CD8-positive, alpha-beta memory T cell (primary cell): ENCODE measurements around the gene C6orf15. TPM values are rescaled to one million over a fixed set of nuclear protein-coding genes. Genes with fewer than 3 reads are reported as not detected.

Source experiments
- CTCF ChIA-PET: fragments of 350-600 bp; sonication (Branson Sonifier 250); formaldehyde crosslinking; loops from one replicate; lab custom pipeline; 2021; ENCODE audit warnings: antibody characterized with exemption; lab: Charles Lee
- POLR2A ChIA-PET: fragments of 350-600 bp; sonication (Branson Sonifier 250); formaldehyde crosslinking; loops from one replicate; lab custom pipeline; 2021; ENCODE audit warnings: antibody characterized with exemption; lab: Charles Lee
- DNase-seq, 5 donors: peaks; one replicate each; pipeline versions ENCODE4 v3.0.0 to v3.0.0-alpha.2; 2020 to 2022; ENCODE audit warnings: mixed read lengths in 1 of 5
- H3K27ac ChIP-seq: one replicate; pipeline ENCODE4 v1.7.0; 2013; ENCODE audit warnings: low read depth, mild to moderate bottlenecking, low read length, moderate library complexity
- H3K27me3 ChIP-seq: 2 replicates; pipeline ENCODE4 v1.7.0; 2013; ENCODE audit warnings: low read length, mild to moderate bottlenecking; ENCODE audit not compliant: insufficient read depth, poor library complexity, severe bottlenecking
- H3K36me3 ChIP-seq: 2 replicates; pipeline ENCODE4 v1.7.0; 2013; ENCODE audit warnings: mild to moderate bottlenecking, low read length, moderate library complexity; ENCODE audit not compliant: insufficient read depth
- H3K4me1 ChIP-seq: 2 replicates; pipeline ENCODE4 v1.7.0; 2013; ENCODE audit warnings: mild to moderate bottlenecking, low read length, moderate library complexity; ENCODE audit not compliant: insufficient read depth
- H3K4me3 ChIP-seq: 2 replicates; pipeline ENCODE4 v1.7.0; 2013; ENCODE audit warnings: mild to moderate bottlenecking, low read length
- H3K9me3 ChIP-seq: 2 replicates; pipeline ENCODE4 v1.7.0; 2013; ENCODE audit warnings: mild to moderate bottlenecking, low read length
- H3K27ac Mint-ChIP-seq, 8 donors: one replicate each; pipeline ENCODE4 v1.8.0; 2020 to 2021; ENCODE audit warnings: mixed read lengths in 8 of 8, mild to moderate bottlenecking in 6 of 8, inconsistent platforms in 3 of 8, moderate library complexity in 3 of 8
- H3K27me3 Mint-ChIP-seq, 2 donors: one replicate each; pipeline ENCODE4 v1.8.0; 2020 to 2021; ENCODE audit warnings: mixed read lengths in 2 of 2, mild to moderate bottlenecking in 1 of 2, moderate library complexity in 1 of 2
- H3K36me3 Mint-ChIP-seq, 3 donors: one replicate each; pipeline ENCODE4 v1.8.0; 2020 to 2021; ENCODE audit warnings: mixed read lengths in 3 of 3, inconsistent platforms in 1 of 3, mild to moderate bottlenecking in 1 of 3
- H3K4me1 Mint-ChIP-seq, 3 donors: one replicate each; pipeline ENCODE4 v1.8.0; 2020 to 2021; ENCODE audit warnings: mixed read lengths in 3 of 3, inconsistent platforms in 1 of 3, mild to moderate bottlenecking in 1 of 3
- H3K4me3 Mint-ChIP-seq, 7 donors: one replicate each; pipeline ENCODE4 v1.8.0; 2020 to 2021; ENCODE audit warnings: mixed read lengths in 7 of 7, mild to moderate bottlenecking in 6 of 7, moderate library complexity in 4 of 7, inconsistent platforms in 2 of 7
- H3K9me3 Mint-ChIP-seq, 5 donors: one replicate each; pipeline ENCODE4 v1.8.0; 2020 to 2022; ENCODE audit warnings: mixed read lengths in 5 of 5, mild to moderate bottlenecking in 3 of 5, moderate library complexity in 2 of 5, inconsistent platforms in 1 of 5
- polyA plus RNA-seq: library from polyadenylated mRNA; unstranded; fragments of 300-500 nt; fragmentation: Illumina TruSeq; gene quantifications from one replicate; pipeline ENCODE4 v1.2.3, GENCODE V29; 2021
- total RNA-seq, 2 experiments: library from RNA; stranded (reverse); gene quantifications; one replicate each; pipeline ENCODE4 v1.2.3, GENCODE V29; 2021

The C6orf15 gene
- total and polyA plus RNA-seq, 3 experiments from 2014 or later, result not detected

- no peak overlapping the region for H3K27ac Mint-ChIP-seq
- ChIA-PET POLR2A (no interaction called here), CTCF (interaction anchor here (1.8 to 13.1 kb wide), 3 partner anchors 19 to 227 kb away, joined by 3 to 80 read pairs (median 27); no protein-coding TSS in a partner anchor)
- peaks cover 0 to 25% (median 0%) of the 10 kb centered on the region in 3 donors for H3K36me3 Mint-ChIP-seq
- H3K4me1 Mint-ChIP-seq, result peaks cover 4 to 6% (median 5%) of the 10 kb centered on the region in 3 donors
- Histone ChIP-seq H3K9me3 (no peaks in the 10 kb centered on the region), H3K27me3 (no peaks in the 10 kb centered on the region), H3K36me3 (no peaks in the 10 kb centered on the region), H3K27ac (no peak overlapping the region), H3K4me3 (no peak overlapping the region), H3K4me1 (peaks cover 5% of the 10 kb centered on the region)
- no peaks in the 10 kb centered on the region for H3K9me3 Mint-ChIP-seq
- DNase-seq, result no peak
- H3K27me3 Mint-ChIP-seq, result no peaks in the 10 kb centered on the region
- H3K4me3 Mint-ChIP-seq, result no peak overlapping the region
Observed at GRCh38 chr6:31140643-31141042, 28.3 kb upstream of the C6orf15 start.

GRCh38 chr6:31139599-31139998, 27.2 kb upstream of the C6orf15 start:
- CTCF ChIA-PET, result interaction anchor here (1.0 to 13.1 kb wide), 5 partner anchors 10 to 228 kb away, joined by 3 to 80 read pairs (median 10); no protein-coding TSS in a partner anchor
- H3K4me1 ChIP-seq, result peaks cover 5% of the 10 kb centered on the region

GRCh38 chr6:31138982-31139381, 26.6 kb upstream of the C6orf15 start, which contains the start of gene PSORS1C2:
Gene PSORS1C2 (minus strand): TSS chr6:31139066. CDS start chr6:31139026, 40 bp downstream.
- peak within 1 kb of the TSS in 1 of 8 donors; percentile 41 for H3K27ac Mint-ChIP-seq
- no peaks in the 10 kb centered on the region for H3K9me3 Mint-ChIP-seq
- Histone ChIP-seq H3K4me3 (no peak within 1 kb of the TSS), H3K27me3 (no peaks in the 10 kb centered on the region), H3K36me3 (no peaks in the 10 kb centered on the region), H3K27ac (no peak within 1 kb of the TSS), H3K4me1 (peaks cover 5% of the 10 kb centered on the region), H3K9me3 (no peaks in the 10 kb centered on the region)
- no peak for DNase-seq
- ChIA-PET POLR2A (no interaction called here), CTCF (interaction anchor here (0.8 to 13.1 kb wide), 7 partner anchors 10 to 228 kb away, joined by 3 to 80 read pairs (median 4); no protein-coding TSS in a partner anchor)
- peaks cover 4 to 6% (median 5%) of the 10 kb centered on the region in 3 donors for H3K4me1 Mint-ChIP-seq
- peaks cover 0 to 12% (median 0%) of the 10 kb centered on the region in 3 donors for H3K36me3 Mint-ChIP-seq
- H3K27me3 Mint-ChIP-seq, result no peaks in the 10 kb centered on the region
- peak within 1 kb of the TSS in 2 of 7 donors; percentile 44 to 79 for H3K4me3 Mint-ChIP-seq

More at GRCh38 chr6:31139599-31139998, 27.2 kb upstream of the C6orf15 start:
- H3K27ac Mint-ChIP-seq, result peak overlapping the region in 1 of 8 donors; percentile 41
- Histone ChIP-seq H3K36me3 (no peaks in the 10 kb centered on the region), H3K27ac (no peak overlapping the region), H3K27me3 (no peaks in the 10 kb centered on the region), H3K9me3 (no peaks in the 10 kb centered on the region), H3K4me3 (no peak overlapping the region)
- H3K27me3 Mint-ChIP-seq, result no peaks in the 10 kb centered on the region
- H3K4me1 Mint-ChIP-seq, result peaks cover 4 to 6% (median 5%) of the 10 kb centered on the region in 3 donors
- peaks cover 0 to 17% (median 0%) of the 10 kb centered on the region in 3 donors for H3K36me3 Mint-ChIP-seq
- no peak overlapping the region for H3K4me3 Mint-ChIP-seq
- DNase-seq, result no peak
- POLR2A ChIA-PET, result no interaction called here
- H3K9me3 Mint-ChIP-seq, result no peaks in the 10 kb centered on the region

- no peak overlapping the region for H3K27ac ChIP-seq
- no peak overlapping the region for H3K4me3 Mint-ChIP-seq
- H3K36me3 Mint-ChIP-seq, result no peaks in the 10 kb centered on the region
- POLR2A ChIA-PET, result no interaction called here
- H3K4me3 ChIP-seq, result no peak overlapping the region
- peaks cover 0 to 2% of the 10 kb centered on the region in 2 donors for H3K27me3 Mint-ChIP-seq
- no peaks in the 10 kb centered on the region for H3K9me3 ChIP-seq
- H3K27ac Mint-ChIP-seq, result no peak overlapping the region
- H3K9me3 Mint-ChIP-seq, result no peaks in the 10 kb centered on the region
- peaks cover 4 to 6% (median 5%) of the 10 kb centered on the region in 3 donors for H3K4me1 Mint-ChIP-seq
- H3K27me3 ChIP-seq, result peaks cover 4% of the 10 kb centered on the region
- DNase-seq, result no peak
- peaks cover 5% of the 10 kb centered on the region for H3K4me1 ChIP-seq
- CTCF ChIA-PET, result interaction anchor here (1.9 to 13.1 kb wide), 3 partner anchors 12 to 232 kb away, joined by 6 to 80 read pairs (median 27); no protein-coding TSS in a partner anchor
- no peaks in the 10 kb centered on the region for H3K36me3 ChIP-seq
Observed at GRCh38 chr6:31135710-31136109, 23.3 kb upstream of the C6orf15 start.

GRCh38 chr6:31132806-31133205, 20.4 kb upstream of the C6orf15 start:
- no peaks in the 10 kb centered on the region for H3K36me3 ChIP-seq
- Mint-ChIP-seq H3K36me3 (no peaks in the 10 kb centered on the region), H3K4me3 (no peak overlapping the region), H3K27me3 (peaks cover 5 to 7% of the 10 kb centered on the region in 2 donors), H3K4me1 (peaks cover 11% of the 10 kb centered on the region in 3 donors), H3K27ac (no peak overlapping the region), H3K9me3 (no peaks in the 10 kb centered on the region)
- H3K4me1 ChIP-seq, result peaks cover 4% of the 10 kb centered on the region
- no peak overlapping the region for H3K4me3 ChIP-seq
- H3K9me3 ChIP-seq, result no peaks in the 10 kb centered on the region
- POLR2A ChIA-PET, result no interaction called here
- H3K27me3 ChIP-seq, result peaks cover 4% of the 10 kb centered on the region
- CTCF ChIA-PET, result interaction anchor here (0.7 to 13.1 kb wide), 3 partner anchors 46 to 235 kb away, joined by 3 to 80 read pairs (median 4); no protein-coding TSS in a partner anchor
- no peak for DNase-seq
- no peak overlapping the region for H3K27ac ChIP-seq

- Histone ChIP-seq H3K9me3 (no peaks in the 10 kb centered on the region), H3K4me3 (no peak overlapping the region), H3K27me3 (peaks cover 4% of the 10 kb centered on the region), H3K4me1 (no peaks in the 10 kb centered on the region), H3K36me3 (no peaks in the 10 kb centered on the region), H3K27ac (no peak overlapping the region)
- peaks cover 5 to 7% of the 10 kb centered on the region in 2 donors for H3K27me3 Mint-ChIP-seq
- peaks cover 6 to 7% (median 6%) of the 10 kb centered on the region in 3 donors for H3K4me1 Mint-ChIP-seq
- CTCF ChIA-PET, result interaction anchor here (13.1 kb wide), 1 partner anchor 236 kb away, joined by 80 read pairs; no protein-coding TSS in a partner anchor
- DNase-seq, result no peak
- H3K36me3 Mint-ChIP-seq, result no peaks in the 10 kb centered on the region
- no peaks in the 10 kb centered on the region for H3K9me3 Mint-ChIP-seq
- peak overlapping the region in 1 of 8 donors; percentile 52 for H3K27ac Mint-ChIP-seq
- no peak overlapping the region for H3K4me3 Mint-ChIP-seq
- POLR2A ChIA-PET, result interaction anchor here (0.7 kb wide), 1 partner anchor 79 kb away, joined by 6 read pairs; no protein-coding TSS in a partner anchor
Observed at GRCh38 chr6:31131595-31131994, 19.2 kb upstream of the C6orf15 start.

- H3K4me3 Mint-ChIP-seq, result no peak overlapping the region
- POLR2A ChIA-PET, result interaction anchor here (0.7 kb wide), 1 partner anchor 28 kb away, joined by 3 read pairs; no protein-coding TSS in a partner anchor
- CTCF ChIA-PET, result interaction anchor here (2.3 to 13.1 kb wide), 2 partner anchors 62 to 237 kb away, joined by 5 to 80 read pairs; no protein-coding TSS in a partner anchor
Observed at GRCh38 chr6:31130751-31131150, 18.4 kb upstream of the C6orf15 start.

GRCh38 chr6:31129130-31129529, 16.8 kb upstream of the C6orf15 start:
- H3K27me3 ChIP-seq, result peaks cover 4% of the 10 kb centered on the region
- Mint-ChIP-seq H3K36me3 (no peaks in the 10 kb centered on the region), H3K4me3 (no peak overlapping the region), H3K9me3 (no peaks in the 10 kb centered on the region), H3K27ac (no peak overlapping the region), H3K4me1 (peaks cover 6 to 7% (median 6%) of the 10 kb centered on the region in 3 donors), H3K27me3 (peaks cover 5 to 7% of the 10 kb centered on the region in 2 donors)
- no peak overlapping the region for H3K4me3 ChIP-seq
- no peaks in the 10 kb centered on the region for H3K9me3 ChIP-seq
- H3K27ac ChIP-seq, result no peak overlapping the region
- no peaks in the 10 kb centered on the region for H3K4me1 ChIP-seq
- DNase-seq, result no peak
- H3K36me3 ChIP-seq, result no peaks in the 10 kb centered on the region
- POLR2A ChIA-PET, result no interaction called here
- CTCF ChIA-PET, result interaction anchor here (0.9 to 2.3 kb wide), 9 partner anchors 9 to 216 kb away, joined by 3 to 10 read pairs (median 4); partner anchors contain the start of genes PSORS1C1, PSORS1C2 and VARS2

More at GRCh38 chr6:31130751-31131150, 18.4 kb upstream of the C6orf15 start:
- Mint-ChIP-seq H3K9me3 (no peaks in the 10 kb centered on the region), H3K27ac (no peak overlapping the region), H3K27me3 (peaks cover 5 to 7% of the 10 kb centered on the region in 2 donors), H3K4me1 (peaks cover 6 to 7% (median 6%) of the 10 kb centered on the region in 3 donors), H3K36me3 (no peaks in the 10 kb centered on the region)
- no peaks in the 10 kb centered on the region for H3K9me3 ChIP-seq
- no peaks in the 10 kb centered on the region for H3K4me1 ChIP-seq
- H3K36me3 ChIP-seq, result no peaks in the 10 kb centered on the region
- H3K27me3 ChIP-seq, result peaks cover 4% of the 10 kb centered on the region
- no peak overlapping the region for H3K27ac ChIP-seq
- no peak overlapping the region for H3K4me3 ChIP-seq
- no peak for DNase-seq
